ENCODE data around the gene RHCG. TPM values are rescaled to one million over a fixed set of nuclear protein-coding genes. Genes with fewer than 3 reads are reported as not detected.

The RHCG gene
- total RNA-seq, 1 experiment from 2014 or later: 0.28 TPM

DNA sequence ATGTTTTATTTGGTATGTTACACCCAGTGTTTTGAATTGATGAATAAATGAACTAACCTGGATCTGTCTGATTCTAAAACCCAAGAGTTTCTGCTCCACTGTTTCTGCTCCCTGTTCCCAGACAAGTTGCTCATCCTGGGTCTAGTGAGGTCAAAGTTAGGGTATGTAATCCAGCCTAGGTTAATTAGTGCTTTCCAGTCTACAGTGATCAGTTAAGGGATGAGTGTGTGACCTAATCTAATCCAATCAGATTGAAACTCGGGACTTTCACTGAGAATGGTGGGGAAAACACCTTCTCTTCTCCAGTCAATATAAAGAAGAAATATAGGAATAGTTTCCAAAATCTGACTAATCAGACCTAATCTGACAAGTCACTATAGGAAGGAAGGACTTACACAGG is 27.8 kb upstream of the RHCG start:
- Histone ChIP-seq H3K23me2 (ENCODE audit: insufficient read length, low read depth, low read length, poor library complexity, severe bottlenecking) (no peaks in the 10 kb centered on the region), H2BK5ac (ENCODE audit: insufficient read length, low read length) (no peak overlapping the region), H3K4me1 (ENCODE audit: insufficient read depth, low read length) (no peaks in the 10 kb centered on the region), H2BK20ac (ENCODE audit: low read depth, low read length, poor library complexity, severe bottlenecking) (no peak overlapping the region), H2AK5ac (ENCODE audit: insufficient read length, low read length) (no peak overlapping the region), H2BK15ac (ENCODE audit: low read depth, low read length) (no peak overlapping the region), H2BK12ac (ENCODE audit: insufficient read length, low read depth, low read length) (no peak overlapping the region), H3K56ac (ENCODE audit: insufficient read length, low read depth, low read length) (no peak overlapping the region), H3T11ph (ENCODE audit: low read length) (no peak overlapping the region), H4K5ac (ENCODE audit: insufficient read length, low read depth, low read length) (no peak overlapping the region), H3K27ac (ENCODE audit: insufficient read length, low read depth, low read length) (no peak overlapping the region), H3K79me1 (ENCODE audit: insufficient read depth, low read depth, low read length, poor library complexity, severe bottlenecking) (no peaks in the 10 kb centered on the region), H2BK120ac (ENCODE audit: low read depth, low read length, poor library complexity, severe bottlenecking) (no peak overlapping the region), H3K18ac (ENCODE audit: insufficient read length, low read depth, low read length) (no peak overlapping the region), H4K8ac (replicated peaks; ENCODE audit: insufficient read length, low read depth, low read length) (no peak overlapping the region), H3K9me3 (ENCODE audit: control insufficient read depth, low read depth, low read length) (no peaks in the 10 kb centered on the region), H3K9ac (ENCODE audit: extremely low read depth, insufficient read length, low read length) (no peak overlapping the region), H3K4ac (ENCODE audit: low read depth, low read length) (no peak overlapping the region), H4K91ac (ENCODE audit: insufficient read length, low read depth, low read length) (no peak overlapping the region), H3K14ac (ENCODE audit: insufficient read depth, low read length) (no peak overlapping the region), H2AFZ (ENCODE audit: low read length) (no peak overlapping the region), H3K79me2 (ENCODE audit: insufficient read depth, low read length) (no peaks in the 10 kb centered on the region), H3K23ac (ENCODE audit: insufficient read length, low read depth, low read length) (no peak overlapping the region), H3K27me3 (ENCODE audit: insufficient read depth, low read length) (no peaks in the 10 kb centered on the region), H4K20me1 (ENCODE audit: control insufficient read depth, insufficient read depth, insufficient read length) (no peaks in the 10 kb centered on the region), H3K4me2 (ENCODE audit: insufficient read depth, insufficient read length, low read length) (no peak overlapping the region)
- Mint-ChIP-seq H3K4me1 (no peaks in the 10 kb centered on the region), H3K36me3 (ENCODE audit: insufficient read depth in 1 of 3, low read depth in 3 of 3) (no peaks in the 10 kb centered on the region), H3K27me3 (ENCODE audit: low read depth) (peaks cover 4% of the 10 kb centered on the region), H3K4me3 (no peak overlapping the region), H3K27ac (no peak overlapping the region), H3K9me3 (peaks cover 0 to 3% of the 10 kb centered on the region in 2 experiments; a peak in 1 of 5 replicates)
- DNase-seq: no peak
- no CpG with 5 or more reads among the region's 1 CpG for WGBS (ENCODE audit: extremely low coverage, insufficient read length, low lambda C conversion rate)
- TF ChIP-seq, protein P1, sequence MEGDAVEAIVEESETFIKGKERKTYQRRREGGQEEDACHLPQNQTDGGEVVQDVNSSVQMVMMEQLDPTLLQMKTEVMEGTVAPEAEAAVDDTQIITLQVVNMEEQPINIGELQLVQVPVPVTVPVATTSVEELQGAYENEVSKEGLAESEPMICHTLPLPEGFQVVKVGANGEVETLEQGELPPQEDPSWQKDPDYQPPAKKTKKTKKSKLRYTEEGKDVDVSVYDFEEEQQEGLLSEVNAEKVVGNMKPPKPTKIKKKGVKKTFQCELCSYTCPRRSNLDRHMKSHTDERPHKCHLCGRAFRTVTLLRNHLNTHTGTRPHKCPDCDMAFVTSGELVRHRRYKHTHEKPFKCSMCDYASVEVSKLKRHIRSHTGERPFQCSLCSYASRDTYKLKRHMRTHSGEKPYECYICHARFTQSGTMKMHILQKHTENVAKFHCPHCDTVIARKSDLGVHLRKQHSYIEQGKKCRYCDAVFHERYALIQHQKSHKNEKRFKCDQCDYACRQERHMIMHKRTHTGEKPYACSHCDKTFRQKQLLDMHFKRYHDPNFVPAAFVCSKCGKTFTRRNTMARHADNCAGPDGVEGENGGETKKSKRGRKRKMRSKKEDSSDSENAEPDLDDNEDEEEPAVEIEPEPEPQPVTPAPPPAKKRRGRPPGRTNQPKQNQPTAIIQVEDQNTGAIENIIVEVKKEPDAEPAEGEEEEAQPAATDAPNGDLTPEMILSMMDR (conservative IDR thresholded peaks at IDR 0.05): no peak

Data from H9 (cell line).